ENCODE results near the gene C3orf20. TPM values are rescaled to one million over a fixed set of nuclear protein-coding genes. Genes with fewer than 3 reads are reported as not detected.

C3orf20 gene
- total RNA-seq = 0.24 TPM

DNA sequence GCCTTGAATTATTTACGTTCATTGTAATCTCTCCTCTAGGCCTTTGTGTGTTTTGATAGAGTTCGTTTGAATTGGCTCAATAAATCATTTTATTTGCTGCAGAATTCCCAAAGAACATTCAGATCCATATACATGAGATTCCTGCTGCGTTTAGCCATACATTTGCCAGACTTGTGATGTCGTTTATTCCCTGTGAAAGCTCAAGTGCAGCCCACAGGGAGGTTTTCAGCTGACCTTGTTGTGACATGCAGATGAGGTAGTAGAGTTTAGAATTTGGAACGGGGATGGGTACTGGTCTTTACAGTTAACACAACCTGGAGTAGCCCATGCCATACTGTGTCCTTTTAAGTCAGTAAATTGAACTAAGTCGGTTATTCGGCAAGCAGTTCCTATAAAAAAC, at the start of gene C3orf20:
Gene C3orf20 (plus strand): TSS at position 301 of the 400 bp plus-strand sequence. CDS start 7,573 bp downstream, outside the sequence.
- no peak for ATAC-seq

DNA sequence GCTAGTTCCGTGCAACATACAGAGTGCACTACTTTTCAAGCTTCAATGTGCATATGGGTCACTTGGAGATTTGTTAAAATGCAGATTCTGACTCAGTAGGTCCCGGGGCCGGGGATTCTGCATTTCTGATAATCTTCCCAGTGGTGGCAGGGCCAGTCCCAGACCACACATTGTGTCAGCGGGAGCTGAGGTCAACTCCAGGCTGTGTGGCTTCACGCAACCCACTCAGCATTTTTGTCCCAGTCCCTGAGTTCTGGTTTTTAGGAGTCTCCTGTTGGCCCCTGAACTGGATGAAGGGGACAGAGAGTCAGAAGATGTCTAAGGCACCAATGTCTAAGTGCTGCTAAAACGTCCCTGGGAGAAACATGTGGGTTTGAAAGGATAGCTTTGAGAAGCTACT, 49.5 kb upstream of the C3orf20 start:
- no peak for ATAC-seq

DNA sequence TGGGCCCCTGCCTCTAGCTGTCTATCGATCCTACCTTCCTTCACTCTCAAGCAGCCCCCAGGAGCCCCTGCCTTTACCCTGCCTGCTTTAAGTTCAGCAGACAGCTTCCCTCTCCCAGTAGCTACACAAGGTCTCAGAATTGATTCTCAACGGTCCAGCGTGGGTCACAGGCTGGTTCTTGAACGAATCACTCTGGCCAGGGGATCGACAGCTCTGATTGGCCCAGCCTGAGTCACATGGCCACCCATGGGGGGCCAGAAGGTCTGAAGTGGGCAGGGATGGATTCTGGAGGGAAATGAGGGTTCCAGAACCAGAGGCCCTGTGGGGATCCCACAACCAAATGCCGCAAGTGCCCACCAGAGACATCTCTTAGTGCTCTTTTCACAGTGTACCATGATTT, 47.1 kb upstream of the C3orf20 start:
- ATAC-seq = no peak

DNA sequence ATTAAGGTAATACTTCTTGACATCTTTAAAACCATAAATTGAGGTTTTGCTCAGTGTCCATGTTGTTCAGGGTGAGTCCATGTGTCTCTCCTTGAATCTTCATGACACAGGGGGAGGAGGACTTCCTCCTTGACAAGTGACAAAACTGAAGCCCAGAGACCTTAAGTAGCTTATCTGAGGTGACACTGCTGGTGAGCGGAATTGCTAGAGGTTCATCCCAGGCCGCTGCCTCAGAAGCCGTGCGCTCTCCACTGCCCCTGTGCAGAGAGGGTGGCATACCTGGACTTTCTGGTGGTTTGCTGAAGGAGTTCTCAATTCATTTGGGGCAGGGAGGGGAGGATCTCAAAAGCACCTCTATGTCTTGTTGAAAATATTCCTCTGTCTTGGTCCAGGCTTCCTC, 46.5 kb upstream of the C3orf20 start:
- ATAC-seq = no peak

DNA sequence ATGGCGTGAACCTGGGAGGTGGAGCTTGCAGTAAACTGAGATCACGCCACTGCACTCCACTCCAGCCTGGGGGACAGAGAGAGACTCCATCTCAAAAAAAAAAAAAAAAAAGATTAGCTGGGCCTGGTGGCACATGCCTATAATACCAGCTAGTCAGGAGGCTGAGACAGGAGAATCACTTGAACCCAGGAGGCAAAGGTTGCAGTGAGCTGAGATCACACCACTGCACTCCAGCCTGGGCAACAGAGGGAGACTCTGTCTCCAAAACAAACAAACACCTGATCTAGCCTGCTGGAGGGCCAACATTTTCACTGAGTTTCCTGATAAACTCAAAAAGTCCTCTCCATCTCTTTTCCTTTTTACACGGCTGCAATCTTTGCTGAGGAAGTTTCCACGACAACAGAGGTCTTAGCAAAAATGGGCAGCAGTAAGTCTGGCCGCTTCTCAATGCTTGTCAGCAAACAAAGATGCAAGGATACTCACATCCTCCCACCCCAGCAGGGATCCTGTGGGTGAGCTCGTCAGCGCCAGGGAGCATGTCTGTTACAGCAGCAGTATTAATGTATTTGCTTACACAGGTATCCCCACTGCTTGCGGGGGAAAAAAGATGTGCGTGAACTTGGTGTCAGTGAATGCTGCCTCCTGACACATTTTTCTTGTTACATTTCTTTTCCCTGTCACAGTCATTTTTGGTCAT, 44.4 kb upstream of the C3orf20 start:
- ATAC-seq = no peak

DNA sequence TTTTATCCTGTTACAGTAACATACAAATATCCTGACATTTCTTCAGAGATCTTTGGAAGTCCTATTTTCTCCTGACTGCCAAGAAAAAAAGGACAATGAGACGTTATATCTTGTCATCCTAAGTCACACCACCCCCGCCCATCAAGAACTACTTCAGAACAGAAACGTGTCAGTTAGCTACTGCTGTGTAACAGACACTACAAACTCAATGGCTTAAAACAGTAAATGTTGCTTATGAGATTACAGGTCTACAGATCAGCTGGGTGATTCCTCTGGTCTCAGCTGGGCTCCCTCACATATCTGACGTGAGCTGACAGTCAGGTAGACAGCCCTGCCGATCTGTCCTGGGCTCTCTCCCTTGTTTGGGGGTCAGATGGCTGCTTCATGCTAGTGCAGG, 43.8 kb upstream of the C3orf20 start:
- ATAC-seq = no peak

DNA sequence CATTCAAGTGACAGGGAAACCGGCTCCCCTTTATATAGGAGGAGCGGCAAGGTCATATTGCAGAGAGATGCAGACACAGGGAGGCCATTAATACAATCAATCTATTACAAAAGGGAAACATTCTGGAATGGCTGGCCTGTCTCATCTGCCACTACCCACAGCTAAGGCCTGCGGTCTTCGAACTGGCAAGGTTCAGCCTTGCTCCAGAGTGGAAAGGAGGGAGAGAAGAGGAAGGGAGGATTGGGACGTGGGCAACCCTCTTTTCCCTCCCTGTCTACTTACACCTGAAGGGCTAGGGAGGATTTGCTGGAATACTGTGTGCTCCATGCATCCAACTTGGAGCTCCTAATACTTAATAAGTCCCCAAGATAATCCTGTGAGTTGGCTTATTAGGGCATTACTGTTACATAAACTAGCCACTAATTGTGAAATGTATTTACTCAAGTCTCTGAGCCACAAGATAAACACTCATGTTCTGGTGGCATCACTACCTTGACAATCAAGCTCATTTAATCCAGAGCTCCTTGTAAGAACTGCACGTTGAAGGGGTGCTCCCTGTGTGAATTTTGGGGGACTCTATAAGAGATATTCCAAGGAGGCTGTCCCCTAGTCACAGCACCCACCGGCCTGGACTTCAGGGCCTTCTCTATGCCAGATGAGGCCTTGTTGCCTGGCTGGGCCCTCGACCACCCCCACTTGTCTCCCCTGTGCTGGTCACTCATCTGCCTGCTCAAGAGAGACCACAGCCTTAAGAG, 43.1 kb upstream of the C3orf20 start:
- no peak for ATAC-seq

DNA sequence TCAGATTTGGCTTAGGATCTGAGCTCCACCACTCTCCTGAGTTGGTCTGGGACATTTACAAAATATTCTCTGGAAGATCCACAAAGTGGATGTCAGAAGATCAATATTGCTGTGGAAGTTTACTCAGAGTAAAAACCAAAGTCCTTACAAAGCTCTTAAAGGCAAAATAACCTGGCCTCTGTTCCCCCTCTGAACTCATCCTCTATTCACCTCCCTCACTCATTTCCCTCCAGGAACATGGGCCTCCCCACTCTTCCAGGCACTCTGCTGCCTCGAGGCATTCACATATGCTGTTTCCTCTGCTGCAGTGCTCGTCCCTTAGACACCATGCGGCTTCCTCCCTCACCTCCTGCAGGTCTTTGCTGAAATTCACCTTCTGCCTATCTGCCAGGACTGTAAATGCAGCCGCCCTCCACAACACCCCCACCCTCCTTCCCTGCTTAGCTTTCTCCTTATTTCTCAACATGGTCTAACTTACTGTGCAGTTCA, 42.5 kb upstream of the C3orf20 start:
- ATAC-seq = no peak

DNA sequence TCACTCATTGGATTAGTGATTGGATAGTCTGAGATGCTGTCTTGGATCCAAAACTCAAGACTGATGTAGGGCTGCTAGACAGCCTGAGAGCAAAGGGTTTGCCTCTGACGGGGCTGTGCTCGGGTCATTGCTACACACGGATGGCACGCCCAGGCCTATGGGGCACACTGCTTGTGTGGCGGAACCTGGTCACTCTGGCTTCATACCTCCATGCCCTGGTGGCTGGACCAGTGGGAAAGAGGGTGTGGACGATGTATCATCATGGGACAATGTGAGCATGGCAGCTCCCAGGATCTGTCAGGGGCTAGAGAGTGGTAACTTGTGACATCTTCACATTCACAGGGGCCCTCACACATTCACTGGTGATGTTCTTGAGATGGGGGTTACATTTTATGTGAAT, 41.5 kb upstream of the C3orf20 start:
- ATAC-seq = peak; percentile 19

DNA sequence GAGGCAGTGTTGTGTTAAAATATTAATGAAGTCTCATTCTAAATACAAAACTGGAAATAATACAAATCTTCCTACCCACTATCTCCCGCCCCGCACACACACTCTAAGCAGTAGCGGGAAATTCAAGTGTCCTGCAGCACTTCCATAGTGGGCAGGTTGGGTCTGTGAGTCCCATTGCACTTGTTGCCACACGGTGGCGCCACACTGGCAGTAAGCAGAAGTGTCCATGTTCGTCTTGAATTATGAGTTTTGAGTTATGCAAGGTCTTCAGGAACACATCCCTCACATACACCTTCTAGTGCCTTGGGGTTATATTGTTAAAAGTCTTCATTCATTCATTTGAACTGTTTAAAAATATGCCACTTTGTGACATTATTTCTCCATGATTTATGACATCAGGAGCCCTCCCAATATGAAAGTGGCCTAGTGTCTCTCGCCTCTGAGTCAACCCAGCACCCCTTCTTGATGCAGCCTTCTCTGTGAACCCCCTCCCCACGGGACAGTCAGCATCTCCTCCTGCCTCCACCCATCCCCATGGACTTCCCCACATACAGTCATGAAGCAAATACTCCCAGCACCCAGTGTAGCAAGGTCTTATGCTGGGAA, 41.0 kb upstream of the C3orf20 start:
- ATAC-seq = peak; percentile 67

DNA sequence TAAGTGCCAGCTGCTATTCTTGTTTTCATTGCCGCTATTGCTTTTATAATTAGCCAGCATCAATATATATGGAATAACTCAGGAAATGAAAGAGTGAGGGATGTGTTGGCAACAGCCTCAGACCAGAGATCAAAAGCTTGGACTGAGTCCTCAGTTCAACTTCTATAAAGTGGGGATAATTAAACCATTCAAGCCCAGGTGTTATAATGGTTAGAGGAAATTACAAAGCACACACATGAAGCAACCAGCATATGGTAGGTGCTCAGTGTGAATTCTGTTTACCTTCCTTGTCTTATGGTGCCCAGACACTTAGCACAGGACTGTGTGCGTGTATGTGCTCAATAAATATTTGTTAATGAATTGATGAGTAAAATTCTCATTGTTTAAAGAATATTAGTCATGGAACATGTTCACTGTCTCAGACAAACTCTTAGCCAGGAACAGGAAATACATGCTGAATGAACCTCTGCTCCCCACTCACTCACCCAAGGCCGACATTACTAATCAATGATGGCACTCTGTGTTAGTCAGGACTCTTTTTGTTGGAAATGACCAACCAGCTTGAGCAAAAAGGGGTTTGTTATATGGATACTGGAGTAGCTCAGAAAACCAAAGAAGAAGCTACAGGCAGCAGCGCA, 40.1 kb upstream of the C3orf20 start:
- ATAC-seq = peak; percentile 78

DNA sequence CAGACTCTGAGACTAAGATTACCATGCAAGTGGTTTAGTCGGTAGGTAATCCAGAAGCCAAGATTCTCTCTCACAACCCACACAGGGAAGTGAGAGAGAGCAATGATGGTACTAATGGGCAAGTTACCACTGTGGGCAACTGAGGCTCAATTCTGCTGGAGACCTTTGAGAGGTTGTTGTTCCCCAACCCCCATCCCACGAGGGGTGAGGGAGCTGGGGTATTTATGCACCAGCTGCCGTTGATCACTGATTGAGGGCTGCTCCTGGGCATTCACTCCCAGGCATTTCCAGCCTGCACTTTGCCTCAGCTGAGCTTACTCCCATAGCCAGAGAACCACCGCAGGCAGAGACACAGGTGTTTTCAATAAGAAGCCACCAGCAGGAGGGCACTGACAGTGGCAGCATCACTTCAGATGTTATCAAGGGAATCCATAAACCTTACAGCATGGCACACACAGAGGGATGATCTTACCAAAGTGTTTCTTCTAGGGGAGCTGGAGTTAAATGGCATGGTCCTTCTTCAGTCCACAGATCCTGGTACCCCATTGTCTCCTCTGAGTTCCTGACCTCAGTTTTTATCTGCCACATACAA, 38.3 kb upstream of the C3orf20 start:
- no peak for ATAC-seq

DNA sequence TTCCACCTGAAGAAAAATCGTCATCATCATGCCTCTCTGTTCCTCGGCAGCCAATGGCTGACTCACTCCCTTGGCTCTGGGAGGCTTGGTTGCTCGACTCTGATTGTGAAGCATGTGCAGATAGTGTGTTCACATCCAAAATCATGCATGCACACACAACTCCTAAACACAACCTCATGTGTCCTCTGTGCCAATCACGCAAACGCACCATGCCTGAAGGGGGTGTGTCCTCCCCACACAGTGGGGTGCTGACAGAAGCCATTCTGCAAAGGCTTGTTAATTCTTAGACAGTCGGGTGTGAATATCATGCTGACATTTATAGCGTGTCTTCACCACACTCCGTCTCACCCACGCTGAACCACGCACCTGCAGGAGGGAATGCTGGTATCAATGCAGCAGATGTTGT, 34.8 kb upstream of the C3orf20 start:
- peak; percentile 47 for ATAC-seq

DNA sequence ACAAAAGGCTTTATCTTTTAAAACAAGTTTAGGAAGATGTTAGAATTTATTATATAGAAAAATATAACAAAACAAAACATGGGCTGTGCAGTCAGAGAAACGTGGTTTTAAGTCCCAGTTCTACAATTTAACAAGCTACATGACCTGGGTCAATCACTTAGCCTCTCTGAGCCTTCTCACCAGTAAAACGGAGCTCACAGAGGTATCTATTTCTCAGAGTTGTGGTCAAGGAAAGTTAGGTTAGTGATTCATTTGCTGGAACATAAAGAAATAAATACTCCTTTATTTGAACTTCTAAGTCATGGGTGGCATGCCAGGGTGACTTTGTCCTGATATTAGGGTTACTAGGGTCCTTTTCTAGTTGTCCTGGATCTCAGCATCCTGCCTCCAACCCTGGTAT, 34.2 kb upstream of the C3orf20 start:
- no peak for ATAC-seq

DNA sequence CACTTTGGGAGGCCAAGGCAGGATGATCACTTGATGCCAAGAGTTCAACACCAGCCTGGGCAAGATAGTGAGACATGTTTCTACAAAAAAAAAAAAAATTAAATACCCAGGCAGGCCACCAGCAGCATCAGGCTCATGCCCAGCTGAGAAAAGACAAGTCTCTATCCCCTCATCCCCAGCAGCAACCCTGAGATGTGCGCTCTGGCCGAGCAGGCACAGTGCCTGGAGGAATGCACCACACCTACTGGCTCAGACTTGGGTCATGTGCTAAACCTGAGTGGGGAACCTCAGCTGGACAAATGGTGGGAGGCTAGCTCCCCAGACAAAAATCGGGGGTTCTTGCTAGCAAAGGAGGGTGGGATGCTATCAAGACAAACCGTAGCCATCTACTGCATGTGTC, 33.6 kb upstream of the C3orf20 start:
- no peak for ATAC-seq

DNA sequence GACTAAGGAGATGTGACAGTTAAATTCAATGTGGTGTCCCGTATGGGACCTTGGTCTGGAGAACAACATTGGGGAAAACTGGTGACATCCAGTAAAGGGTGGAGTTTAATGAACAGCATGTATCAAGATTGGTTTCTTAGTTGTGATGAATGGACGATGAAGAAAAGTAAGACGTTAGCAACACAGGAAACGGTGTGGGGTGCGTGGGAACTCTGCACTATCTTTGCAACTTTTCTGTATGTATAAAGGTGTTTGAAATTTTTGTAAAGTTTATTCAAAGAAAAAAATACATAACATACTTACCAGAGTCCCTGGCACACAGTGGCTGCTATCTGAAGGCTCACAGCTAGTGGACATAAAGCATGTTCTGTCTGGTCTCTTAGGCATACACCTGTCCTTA, 29.5 kb upstream of the C3orf20 start:
- ATAC-seq = no peak

DNA sequence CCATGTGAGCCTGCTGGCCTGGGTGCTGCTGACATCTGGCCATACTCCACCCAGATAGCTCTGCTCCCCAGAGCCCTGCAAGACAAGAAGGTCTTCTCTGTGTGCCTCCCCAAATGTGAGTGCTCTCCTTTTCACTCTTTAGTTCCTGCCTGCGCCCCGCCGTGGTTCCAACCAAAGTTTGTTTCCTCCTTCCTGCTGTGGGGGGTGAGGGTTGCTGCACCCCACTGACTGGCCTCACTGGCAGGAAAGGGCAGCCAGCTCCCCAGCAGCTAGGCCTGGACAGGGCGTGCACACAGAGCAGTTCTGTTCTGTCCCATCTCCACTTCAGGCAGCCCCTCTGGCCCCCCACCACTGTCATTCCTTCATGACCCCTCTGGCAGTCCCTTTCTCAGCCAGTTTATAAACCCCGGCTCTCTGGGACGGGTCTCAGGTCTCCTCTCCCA, 28.8 kb upstream of the C3orf20 start:
- ATAC-seq = no peak

DNA sequence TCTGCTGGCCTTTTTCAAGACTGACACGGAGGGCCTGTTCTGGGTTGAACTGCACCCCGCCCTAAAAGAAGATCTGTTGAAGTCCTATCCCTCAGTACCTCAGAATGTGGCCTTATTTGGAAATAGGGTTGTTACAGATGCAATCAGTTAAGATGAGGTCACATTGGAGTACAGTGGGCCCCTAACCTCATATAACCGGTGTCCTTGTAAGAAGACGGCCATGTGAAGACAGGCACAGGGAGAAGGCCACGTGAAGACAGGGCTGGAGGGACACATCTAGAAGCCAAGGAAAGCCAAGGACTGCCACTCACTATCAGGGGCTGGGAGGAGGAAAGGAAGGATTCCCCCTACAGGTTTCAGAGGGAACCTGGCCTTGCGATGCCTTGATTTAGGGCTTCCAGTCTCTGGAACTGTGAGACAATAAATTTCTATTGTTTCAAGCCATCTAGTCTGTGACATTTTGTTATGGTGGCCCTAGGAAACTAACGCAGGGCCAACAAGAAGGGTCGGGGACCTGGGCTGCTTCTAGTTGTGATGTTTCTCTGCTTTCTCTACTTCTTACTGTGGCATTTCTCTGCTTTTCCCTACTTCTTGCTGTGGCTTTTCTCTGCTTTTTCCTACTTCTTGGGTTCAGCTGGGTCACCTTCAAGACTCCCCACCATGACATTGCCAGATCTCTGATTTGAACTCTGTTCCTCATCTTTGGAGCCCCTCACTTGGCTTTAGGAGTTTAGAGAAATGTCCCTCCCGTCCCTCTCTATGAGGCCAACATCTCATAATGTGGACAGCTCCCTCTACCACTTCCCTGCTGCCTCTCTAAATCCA, 28.1 kb upstream of the C3orf20 start:
- ATAC-seq = no peak

DNA sequence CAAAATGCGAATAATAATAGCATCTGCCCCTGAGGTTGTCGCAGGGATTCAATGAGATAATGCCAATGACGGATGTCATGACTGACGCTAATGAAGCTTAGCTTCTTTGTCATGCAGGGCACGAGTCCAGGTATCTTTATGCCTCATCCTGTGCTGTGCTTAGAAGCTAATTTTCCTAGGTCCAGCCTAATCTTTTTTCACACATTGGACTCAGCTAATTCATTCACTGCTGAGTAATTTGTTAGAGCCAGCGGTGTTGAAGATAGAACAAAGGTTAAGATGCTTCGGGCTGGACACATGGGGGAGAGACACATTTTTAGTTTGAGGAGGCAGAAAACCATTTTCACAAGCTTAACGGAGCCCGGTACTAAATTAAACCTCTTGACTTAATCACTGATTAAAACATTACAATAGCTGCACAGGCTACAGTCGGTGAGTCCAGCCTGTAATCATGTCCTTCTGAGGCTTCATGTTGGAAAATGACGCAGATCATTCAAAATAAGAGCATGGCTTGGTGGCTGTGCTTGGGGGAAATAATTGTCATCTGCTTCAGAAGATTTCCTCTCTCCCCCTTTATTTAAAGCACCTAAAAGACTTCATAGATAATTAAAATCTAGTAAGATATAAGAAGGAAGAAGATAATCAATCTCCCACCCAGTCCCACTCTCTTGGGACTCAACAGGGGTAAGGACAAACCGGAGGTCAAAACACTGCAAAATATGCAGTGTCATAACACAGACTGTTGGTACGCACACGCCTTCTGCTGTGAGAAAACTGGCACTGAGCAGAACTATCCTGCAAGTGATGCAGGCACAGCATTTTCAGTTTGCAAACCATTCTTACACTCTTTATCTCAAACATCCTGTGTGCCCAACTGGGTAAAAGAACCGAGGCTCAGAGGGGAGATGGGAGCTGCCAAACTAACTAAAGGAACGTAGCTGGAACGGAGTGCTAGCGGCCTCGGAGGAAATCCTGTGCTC, 26.7 kb upstream of the C3orf20 start:
- ATAC-seq = no peak

DNA sequence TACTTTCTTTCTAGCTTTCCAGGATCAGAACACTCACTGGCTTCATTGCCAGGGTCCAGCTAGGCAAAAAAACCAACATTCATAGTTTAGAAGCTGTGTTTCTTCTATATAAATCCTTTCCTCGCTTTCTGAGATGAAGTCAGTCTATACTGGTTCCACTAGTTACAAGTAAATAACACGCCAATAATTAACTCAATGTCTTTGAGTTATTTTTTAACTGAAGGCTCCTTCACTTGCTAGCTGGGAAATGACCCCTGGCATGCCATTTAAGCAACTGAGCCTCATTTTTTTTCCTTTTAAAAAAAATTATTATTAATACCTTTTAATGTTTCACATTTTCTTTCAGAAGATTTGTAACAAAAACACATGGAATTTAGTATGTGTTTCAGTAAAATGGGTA, 25.5 kb upstream of the C3orf20 start:
- ATAC-seq = no peak

DNA sequence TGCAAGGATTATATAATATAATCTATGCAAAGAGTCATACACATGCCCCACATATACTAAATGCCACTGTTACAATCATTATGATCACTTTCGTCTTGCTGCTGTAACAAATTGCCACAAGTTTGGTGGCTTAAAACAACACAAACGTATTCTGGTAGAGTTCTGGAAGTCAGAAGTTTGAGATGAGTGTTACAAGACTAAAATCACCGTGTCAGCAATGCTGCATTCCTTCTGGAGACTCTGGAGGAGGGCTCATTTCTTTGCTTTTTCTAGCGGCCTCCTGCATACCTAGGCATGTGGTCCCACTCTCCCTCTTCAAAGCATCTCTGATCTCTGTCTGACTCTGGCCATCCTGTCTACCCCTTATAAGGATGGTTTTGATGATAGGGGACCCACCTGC, 24.7 kb upstream of the C3orf20 start:
- no peak for ATAC-seq

Measured in esophagus mucosa (tissue), 1 donor.